ENCODE measurements around the gene TLE1. TPM values are rescaled to one million over a fixed set of nuclear protein-coding genes. Genes with fewer than 3 reads are reported as not detected.

Gene TLE1
- total and polyA plus RNA-seq, 9 of the 15 experiments (the other 6 are each of a cell fraction or from before 2014, with no cell fraction given): 0.11 TPM; not detected in 8

DNA sequence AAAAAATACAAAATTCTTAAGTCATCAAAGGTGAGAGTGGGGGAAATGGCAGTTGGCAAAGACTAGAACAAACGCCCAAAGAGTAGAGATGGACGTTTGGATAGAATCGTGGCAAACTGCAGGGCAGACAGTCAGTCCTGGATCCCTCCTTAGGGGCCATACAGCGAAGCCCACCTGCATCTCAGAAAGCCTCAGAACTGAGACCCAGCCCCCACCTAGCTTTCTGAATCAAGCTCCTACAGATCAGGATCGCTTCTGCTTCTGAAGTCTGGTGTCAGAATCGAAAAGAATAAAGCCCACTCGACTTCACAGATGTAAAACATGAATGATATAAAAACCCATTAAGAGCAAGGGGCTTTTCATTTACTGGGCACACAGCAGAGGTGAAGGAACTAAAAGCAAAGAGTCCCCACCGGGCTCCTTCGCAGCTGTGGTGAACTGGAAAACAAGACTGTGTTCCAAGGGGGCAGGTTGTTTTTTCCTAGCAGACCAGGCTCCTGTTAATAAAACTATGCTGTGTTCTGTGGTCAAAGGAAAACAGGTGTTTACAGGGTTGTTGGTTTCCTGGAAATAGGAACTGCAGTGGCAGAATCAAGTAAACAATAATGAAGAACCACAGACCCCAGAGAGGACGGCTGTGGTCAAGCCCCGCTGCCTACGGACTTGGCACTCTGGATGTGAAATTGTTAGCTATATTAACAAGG lies 91.8 kb downstream of the TLE1 start:
- in situ Hi-C loops (cut with MboI): no loop called here
- Histone ChIP-seq H3K4me2 (ENCODE audit: insufficient read depth, low read length) (no peak overlapping the region), H3K36me3 (ENCODE audit: control insufficient read depth, insufficient read depth, low read length) (no peaks in the 10 kb centered on the region), H3K27me3 (ENCODE audit: control insufficient read depth in 2 of 2, insufficient read depth in 2 of 2, low read length in 2 of 2) (no peaks in the 10 kb centered on the region), H3K9me3 (replicated peaks; ENCODE audit: control insufficient read depth, insufficient read depth, low read depth, low read length) (no peaks in the 10 kb centered on the region), H3K27ac (ENCODE audit: extremely low read depth, low read depth, low read length) (no peak overlapping the region), H3K4me1 (replicated peaks in 1 of 2; ENCODE audit: control insufficient read depth in 2 of 2, insufficient read depth in 2 of 2, low read length in 2 of 2) (no peaks in the 10 kb centered on the region), H4K20me1 (replicated peaks; ENCODE audit: control insufficient read depth, insufficient read depth, low read length) (no peaks in the 10 kb centered on the region), H3K4me3 (no peak overlapping the region), H3K79me2 (ENCODE audit: control insufficient read depth, insufficient read depth, low read length) (no peaks in the 10 kb centered on the region), H3K9ac (ENCODE audit: insufficient read depth in 1 of 2, low read depth in 2 of 2, low read length in 2 of 2) (no peak overlapping the region), H2AFZ (ENCODE audit: low read depth, low read length) (no peak overlapping the region), H3K9me1 (ENCODE audit: control insufficient read depth, insufficient read depth, low read length) (no peaks in the 10 kb centered on the region)
- DNase-seq (ENCODE audit: extremely low read depth in 1 of 4, low spot score in 3 of 4) (no peak), ATAC-seq (no peak), FAIRE-seq (no peak)
- WGBS (ENCODE audit: insufficient coverage, low coverage, missing lambda C conversion rate): 2% methylated on average over 8 of the region's 12 CpGs
- intact Hi-C loops (cut with micrococcal nuclease): no loop called here
- no peak for TF ChIP-seq ZC3H4 (CRISPR knock-in tag; IDR thresholded peaks at IDR 0.05; ENCODE audit: borderline replicate concordance)
- no peak for TF ChIP-seq CREB1 (IDR thresholded peaks at IDR 0.05)
- no peak for TF ChIP-seq CREB1 (CRISPR knock-in tag; IDR thresholded peaks at IDR 0.05)
- BruUV-seq (replicated peaks): no TSS peak
- ChIA-PET CTCF (ENCODE audit: low intra/inter-chr PET ratio) (no interaction called here), POLR2A (interaction anchor here (0.7 kb wide), 1 partner anchor 24 kb away, joined by 4 read pairs; no protein-coding TSS in a partner anchor)

DNA sequence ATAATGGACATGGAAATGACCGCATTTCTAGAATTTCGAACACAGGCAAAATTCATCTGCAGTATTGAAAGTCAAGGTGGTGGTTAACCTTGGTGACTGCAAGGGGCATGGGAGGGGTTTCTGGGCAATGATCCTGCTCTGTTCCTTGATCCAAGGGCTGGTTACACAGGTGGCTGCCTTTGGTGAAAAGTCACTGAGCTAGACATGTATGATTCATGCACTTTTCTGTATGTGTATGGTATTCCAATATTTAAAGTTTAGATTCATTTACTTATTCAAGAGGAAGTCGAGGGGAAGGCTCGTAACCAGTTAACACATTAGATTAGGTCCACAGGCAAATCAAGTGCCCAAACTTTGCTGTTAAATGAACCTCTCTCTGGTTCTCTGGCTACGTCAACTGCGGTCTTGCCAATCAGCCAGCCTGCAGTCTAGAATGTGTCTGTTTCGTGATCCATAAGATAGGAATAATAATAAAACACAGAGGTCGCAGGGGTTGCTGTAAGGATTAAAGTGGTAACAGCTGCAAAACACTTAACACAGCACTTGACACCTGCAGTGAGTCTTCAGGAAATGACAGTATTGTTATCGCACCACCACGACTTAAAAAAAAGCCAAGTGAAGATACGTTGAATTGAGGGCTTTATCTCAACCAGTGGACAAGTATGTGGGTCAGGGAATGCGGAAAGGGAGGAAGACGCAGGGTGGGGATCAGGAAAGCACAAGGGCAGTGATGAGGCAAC lies 92.5 kb downstream of the TLE1 start:
- Histone ChIP-seq H3K4me2 (ENCODE audit: insufficient read depth, low read length) (no peak overlapping the region), H2AFZ (ENCODE audit: low read depth, low read length) (no peak overlapping the region), H3K9me3 (replicated peaks; ENCODE audit: control insufficient read depth, insufficient read depth, low read depth, low read length) (no peaks in the 10 kb centered on the region), H3K36me3 (ENCODE audit: control insufficient read depth, insufficient read depth, low read length) (no peaks in the 10 kb centered on the region), H3K27ac (ENCODE audit: extremely low read depth, low read depth, low read length) (no peak overlapping the region), H3K4me1 (replicated peaks in 1 of 2; ENCODE audit: control insufficient read depth in 2 of 2, insufficient read depth in 2 of 2, low read length in 2 of 2) (no peaks in the 10 kb centered on the region), H3K27me3 (ENCODE audit: control insufficient read depth in 2 of 2, insufficient read depth in 2 of 2, low read length in 2 of 2) (no peaks in the 10 kb centered on the region), H3K9ac (ENCODE audit: insufficient read depth in 1 of 2, low read depth in 2 of 2, low read length in 2 of 2) (no peak overlapping the region), H3K4me3 (no peak overlapping the region), H3K79me2 (ENCODE audit: control insufficient read depth, insufficient read depth, low read length) (no peaks in the 10 kb centered on the region), H4K20me1 (replicated peaks; ENCODE audit: control insufficient read depth, insufficient read depth, low read length) (no peaks in the 10 kb centered on the region), H3K9me1 (ENCODE audit: control insufficient read depth, insufficient read depth, low read length) (no peaks in the 10 kb centered on the region)
- ChIA-PET CTCF (ENCODE audit: low intra/inter-chr PET ratio) (no interaction called here), POLR2A (no interaction called here)
- BruUV-seq (replicated peaks): no TSS peak
- in situ Hi-C loops (cut with MboI): no loop called here
- no peak for DNase-seq (ENCODE audit: extremely low read depth in 1 of 4, low spot score in 3 of 4)
- no peak for ATAC-seq
- FAIRE-seq: no peak
- TF ChIP-seq NFE2L1 (tag; IDR thresholded peaks at IDR 0.05; ENCODE audit: borderline replicate concordance, low read depth) (no peak), POLR2AphosphoS5 (IDR thresholded peaks at IDR 0.05; ENCODE audit: control insufficient read depth, insufficient read depth, low read depth, low read length) (no peak)
- TF ChIP-seq, protein P1, sequence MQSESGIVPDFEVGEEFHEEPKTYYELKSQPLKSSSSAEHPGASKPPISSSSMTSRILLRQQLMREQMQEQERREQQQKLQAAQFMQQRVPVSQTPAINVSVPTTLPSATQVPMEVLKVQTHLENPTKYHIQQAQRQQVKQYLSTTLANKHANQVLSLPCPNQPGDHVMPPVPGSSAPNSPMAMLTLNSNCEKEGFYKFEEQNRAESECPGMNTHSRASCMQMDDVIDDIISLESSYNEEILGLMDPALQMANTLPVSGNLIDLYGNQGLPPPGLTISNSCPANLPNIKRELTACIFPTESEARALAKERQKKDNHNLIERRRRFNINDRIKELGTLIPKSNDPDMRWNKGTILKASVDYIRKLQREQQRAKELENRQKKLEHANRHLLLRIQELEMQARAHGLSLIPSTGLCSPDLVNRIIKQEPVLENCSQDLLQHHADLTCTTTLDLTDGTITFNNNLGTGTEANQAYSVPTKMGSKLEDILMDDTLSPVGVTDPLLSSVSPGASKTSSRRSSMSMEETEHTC (IDR thresholded peaks at IDR 0.05): no peak
- intact Hi-C loops (cut with micrococcal nuclease): no loop called here
- under 1% methylated on average over 12 of the region's 13 CpGs for WGBS (ENCODE audit: insufficient coverage, low coverage, missing lambda C conversion rate)
